Ureter (tissue), 1 donor: ENCODE data around the gene ZBTB18. TPM values are rescaled to one million over a fixed set of nuclear protein-coding genes. Genes with fewer than 3 reads are reported as not detected.
"Not testable (repeated sequence)": the region's sequence is repeated elsewhere in the genome, so short reads cannot be mapped to it uniquely, and the experiment has no call there.

Source experiments
- DNase-seq: peaks from one replicate; pipeline ENCODE4 v3.0.0-alpha.2; 2020; ENCODE audit warnings: low spot score
- total RNA-seq: library from RNA; stranded (reverse); gene quantifications from one replicate; pipeline ENCODE4 v1.2.4, GENCODE V29; 2023
- donor health status: DM: yes; HTN: yes; CAD: no.

The ZBTB18 gene
- total RNA-seq: 14.2 TPM

DNA sequence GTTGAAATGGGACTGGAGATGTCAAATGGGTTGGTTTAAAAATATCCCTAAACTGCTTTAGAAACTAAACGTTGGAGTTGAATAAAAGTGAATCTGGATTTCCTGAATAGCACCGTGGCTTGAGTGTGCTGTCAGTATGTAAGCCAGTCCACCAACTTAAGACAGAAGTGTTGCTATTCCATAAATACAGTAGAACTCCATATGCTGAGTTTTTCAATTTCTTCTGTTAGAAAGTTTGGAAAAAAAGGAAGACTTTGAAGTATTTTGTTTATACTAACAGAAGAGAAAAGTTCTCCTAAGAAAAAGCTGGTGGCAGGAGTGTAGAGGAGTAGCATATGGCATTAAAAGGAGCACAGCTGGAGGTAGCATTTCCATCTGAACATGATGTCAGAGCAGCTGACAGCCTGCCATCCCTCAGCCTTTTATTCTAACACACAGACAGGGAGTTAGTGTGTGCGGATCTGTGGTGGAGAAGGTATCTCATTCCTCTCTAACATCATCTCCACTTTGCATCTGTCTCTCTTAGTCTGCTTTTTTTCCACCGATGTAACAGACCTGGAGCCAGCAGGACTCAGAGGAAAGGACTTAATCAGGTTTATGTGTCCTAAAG is at the start of gene ZBTB18:
TSS of gene ZBTB18 (plus strand) at position 449 of the 610 bp plus-strand sequence. CDS start at position 598, 149 bp downstream.
- DNase-seq: no peak

DNA sequence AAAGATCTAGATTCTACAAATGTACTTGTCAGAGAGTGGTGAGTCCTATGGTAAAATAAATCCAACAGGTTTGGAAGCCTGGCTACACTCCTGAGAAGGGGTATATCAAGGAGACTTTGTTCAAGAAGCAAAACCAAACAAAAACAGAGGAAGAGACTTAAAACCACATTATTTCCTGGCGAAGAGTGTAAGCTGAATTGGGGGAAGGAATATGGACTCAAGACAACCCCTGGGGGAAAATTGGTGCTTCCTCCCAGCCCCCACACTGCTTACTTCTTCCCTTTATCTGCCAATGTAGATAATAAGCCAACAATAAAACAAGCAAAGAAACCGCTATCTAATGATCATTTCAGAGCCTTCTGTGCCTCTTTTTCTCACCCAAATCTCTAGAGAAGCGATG is 48.4 kb upstream of the ZBTB18 start:
- no peak for DNase-seq

DNA sequence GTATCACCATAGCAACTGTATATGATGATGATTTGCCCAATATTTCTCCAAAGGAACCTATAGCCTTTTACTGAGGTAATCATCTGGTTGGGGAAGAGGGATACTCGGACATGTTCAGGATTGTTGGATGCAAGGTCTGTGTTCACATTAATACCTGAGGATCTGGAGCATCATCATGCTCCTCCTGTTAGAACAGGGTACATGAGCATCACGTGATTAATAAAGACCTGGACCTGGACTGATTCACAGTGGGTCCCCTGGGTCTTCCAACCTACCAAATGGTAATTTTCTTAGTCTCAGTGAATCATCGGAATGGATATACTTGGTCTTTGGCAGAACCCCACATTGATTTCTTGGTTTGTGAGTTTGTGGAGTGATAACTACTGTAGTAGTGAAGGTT is 45.6 kb upstream of the ZBTB18 start:
- no peak for DNase-seq

DNA sequence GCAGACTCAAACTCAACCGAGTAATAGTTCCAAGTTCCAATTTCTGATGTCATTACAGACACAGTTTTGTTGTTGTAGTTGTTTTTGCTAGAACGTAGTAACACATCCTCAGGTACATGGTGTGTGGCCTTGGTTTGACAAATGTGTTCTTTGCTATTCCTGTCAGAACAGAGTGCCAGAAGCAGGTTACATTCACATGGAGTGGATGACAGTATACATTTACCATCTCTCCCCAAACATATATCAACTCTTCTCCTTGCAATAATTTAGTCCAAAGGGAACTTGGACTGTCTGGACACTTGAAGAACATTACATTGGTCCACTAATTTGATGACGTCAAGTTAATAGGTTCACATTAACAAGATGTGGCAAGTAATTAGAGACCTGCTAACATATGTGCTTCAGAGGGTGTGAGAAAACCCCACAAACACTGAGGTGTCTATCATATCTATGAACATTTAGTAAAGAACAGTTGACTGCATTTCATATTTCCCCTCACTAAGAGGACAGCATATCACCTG is 44.6 kb upstream of the ZBTB18 start:
- DNase-seq: no peak

DNA sequence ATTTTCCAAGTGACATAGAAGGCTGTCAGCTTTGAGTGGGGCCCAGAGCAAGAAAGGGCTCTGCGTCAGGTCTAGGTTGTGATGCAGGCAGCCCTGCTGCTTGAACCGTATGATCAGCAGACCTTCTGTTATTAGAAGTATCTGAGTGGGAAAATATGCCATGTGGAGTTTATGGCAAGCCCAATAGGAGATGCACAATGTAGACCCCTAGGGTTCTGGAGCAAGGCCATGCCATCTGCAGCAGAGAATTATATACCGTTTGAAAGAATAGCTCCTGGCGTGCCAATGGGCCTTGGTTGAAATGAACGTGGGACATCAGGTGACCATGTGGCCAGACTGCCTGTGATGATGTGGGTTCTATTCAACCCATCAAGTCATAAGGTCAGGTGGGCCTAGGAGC is 44.1 kb upstream of the ZBTB18 start:
- DNase-seq: no peak

DNA sequence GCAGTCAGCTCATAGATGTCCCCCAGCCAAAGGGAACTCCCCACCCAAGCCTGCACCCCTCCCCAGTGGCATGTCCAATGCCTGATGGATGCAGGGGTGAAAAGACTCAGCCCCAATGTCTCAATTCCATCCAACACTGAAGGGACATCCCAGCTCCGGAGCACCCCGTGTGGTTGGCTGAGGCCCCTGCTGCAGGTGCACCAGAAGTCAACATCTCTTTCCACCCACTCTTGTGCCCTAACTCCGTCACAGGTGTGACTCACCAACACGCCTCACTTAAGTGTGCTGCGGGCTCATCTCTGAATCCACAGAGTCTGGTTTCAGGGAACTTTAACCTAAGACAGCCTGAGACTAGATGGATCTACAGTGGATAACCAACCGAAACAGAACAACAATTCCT is 40.9 kb upstream of the ZBTB18 start:
- no peak for DNase-seq

DNA sequence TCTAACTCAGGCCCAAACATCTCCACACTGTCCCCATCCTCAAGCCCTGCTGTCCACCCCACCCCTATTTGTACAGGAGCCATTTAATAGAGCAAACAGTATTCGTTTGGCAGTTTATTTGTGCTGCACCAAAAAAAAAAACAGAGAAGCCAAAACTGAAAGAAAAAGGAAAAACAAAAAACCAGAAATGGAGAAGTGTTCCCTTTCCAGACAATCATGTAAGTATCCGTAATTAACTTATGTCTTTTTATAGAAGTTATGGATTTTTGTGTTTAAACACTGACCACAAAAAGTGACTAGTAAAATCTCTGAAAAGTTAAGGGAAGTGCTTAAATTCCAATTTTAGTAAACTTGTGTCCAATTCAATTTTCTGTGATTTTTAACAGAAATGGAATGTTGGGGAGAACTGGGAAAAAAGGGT is 40.4 kb upstream of the ZBTB18 start:
- DNase-seq: no peak

DNA sequence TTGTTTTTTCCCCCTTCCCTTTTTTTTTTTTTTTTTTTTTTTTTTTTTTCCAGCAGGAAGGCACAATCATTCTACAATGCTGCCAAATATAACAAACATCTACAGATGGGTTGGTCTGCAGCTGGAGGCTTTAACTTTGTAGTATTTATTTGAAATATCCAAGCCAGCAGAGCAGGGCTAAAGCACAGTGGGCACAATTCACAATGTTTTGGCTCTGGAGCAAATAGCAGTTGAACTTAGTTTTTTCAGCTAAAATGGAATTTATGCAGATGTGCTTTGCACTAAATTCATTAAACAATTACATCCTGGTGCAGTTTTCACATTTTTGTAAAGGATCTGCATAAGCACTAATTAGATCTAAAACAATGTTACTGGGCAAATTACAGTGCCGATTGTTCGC is 39.8 kb upstream of the ZBTB18 start:
- DNase-seq: no peak

DNA sequence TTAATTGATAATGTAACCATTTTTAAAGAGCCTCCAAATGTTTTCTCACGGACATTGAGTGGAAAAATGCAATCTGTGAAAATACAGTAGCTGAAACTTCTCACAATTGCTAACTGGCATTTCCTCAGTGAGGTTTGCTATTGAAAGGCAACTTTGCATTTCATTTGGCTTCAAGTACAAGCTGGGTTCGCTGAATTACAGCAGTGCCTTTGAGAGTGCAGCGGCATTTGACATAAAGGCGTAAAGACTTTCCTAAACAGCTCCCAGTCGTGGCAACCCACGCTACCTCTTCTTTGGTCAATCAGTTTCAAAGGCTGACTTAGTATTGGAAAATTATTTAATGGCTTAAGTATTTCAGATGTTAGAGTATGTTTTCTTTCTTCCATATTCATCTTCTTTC is 39.3 kb upstream of the ZBTB18 start:
- no peak for DNase-seq

DNA sequence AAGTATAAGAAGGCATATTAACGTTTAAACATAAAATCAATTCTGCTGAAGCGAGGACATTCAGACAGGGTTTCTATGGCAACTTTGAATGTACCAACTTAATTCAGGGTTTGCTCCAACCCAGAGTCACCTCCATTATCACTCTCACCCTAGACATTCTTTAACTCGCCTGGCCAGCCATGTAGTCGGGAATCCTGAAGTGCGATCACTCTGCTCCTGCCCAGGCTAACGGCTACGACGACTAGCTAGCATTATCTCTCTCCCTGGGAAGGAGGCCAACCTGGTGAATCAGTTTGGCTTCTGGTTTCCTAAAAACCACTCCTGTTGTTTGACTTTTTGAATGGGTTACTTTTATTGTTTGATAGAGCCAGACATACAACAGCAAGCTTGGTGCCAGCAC is 38.9 kb upstream of the ZBTB18 start:
- DNase-seq: no peak

DNA sequence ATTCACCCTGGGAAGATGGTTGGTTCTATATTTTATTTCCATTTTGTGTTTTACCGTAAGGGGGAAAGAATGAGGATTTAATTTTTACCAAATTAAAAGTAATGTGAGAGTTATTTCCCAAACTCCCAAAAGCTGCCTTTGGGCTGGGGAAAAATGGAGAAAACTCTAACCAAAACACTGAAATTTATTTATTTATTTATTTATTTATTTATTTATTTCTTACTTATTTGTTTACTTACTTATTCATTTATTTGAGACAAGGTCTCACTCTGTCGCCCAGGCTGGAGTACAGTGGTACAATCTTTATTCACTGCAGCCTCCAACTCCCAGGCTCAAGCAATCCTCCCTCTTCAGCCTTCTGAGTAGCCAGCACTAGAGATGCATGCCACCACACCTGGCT is 38.0 kb upstream of the ZBTB18 start:
- DNase-seq: no peak

DNA sequence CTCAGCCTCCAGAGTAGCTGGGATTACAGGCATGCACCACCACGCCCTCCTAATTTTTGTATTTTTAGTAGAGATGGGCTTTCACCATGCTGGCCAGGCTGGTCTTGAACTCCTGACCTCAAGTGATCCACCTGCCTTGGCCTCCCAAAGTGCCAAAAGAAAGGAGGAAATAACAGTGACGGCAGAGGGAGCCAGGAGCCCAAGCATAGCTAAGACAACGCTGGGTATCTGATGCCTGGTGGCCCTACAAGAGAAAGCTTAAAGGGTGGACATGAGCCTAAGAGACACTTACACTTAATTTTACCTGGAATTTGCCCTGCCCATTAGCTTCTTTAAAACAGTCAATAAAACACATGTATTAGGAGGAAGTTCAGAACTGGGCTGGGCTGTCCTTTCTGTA is 36.2 kb upstream of the ZBTB18 start:
- DNase-seq: not testable (repeated sequence)

DNA sequence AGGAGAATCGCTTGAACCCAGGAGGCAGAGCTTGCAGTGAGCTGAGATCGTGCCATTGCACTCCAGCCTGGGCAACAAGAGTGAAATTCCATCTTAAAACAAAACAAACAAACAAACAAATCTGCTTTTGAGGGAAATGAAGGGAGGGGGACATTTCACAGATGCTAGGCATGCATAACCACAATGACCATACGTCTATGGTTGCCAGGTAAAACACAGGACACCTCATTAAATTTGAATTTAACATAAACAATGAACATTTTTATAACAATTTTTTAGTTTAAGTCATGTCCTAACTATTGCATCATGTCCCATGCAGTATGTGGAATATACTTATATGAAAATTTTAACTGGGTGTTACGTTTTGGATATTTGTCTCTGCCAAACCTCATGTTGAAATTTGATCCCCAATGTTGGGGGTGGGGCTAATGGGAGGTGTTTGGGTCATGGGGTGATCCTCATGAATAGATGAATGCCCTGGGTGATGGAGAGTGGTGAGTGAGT is 31.0 kb upstream of the ZBTB18 start:
- no peak for DNase-seq

DNA sequence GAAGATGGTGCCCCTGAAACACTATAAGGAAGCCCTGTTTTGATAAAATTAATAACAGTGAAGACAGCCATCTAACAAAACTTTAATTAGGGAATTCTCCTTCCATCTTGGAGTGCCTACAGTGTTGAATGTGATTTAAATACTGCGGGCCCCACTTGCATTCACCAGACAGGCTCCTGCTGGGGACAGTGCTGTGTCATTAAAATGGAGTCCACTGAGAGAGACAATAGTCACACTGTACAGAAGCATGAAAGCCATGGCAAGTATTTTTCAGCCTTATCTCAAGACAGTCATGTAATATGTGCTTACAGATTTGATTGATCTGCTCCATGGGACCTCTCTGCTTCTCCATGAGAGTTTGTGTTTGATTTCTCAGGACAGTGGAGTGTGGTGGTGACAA is 29.7 kb upstream of the ZBTB18 start:
- DNase-seq: no peak

DNA sequence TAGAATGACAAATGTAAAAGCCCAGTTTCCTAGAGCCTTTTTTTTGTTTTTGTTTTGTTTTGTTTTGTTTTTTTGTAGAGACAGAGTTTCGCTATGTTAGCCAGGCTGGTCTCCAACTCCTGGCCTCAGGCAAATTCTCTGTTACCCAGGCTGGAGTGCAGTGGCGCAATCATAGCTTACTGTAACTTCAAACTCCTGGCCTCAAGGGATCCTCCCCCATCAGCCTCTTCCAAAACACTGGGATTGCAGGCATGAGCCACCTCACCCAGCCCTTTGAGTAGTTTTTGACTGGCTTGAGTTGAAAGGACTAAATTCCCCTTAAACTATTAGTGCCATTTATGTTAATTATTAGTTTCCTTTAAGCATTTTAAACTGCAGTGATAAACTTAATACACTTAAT is 28.8 kb upstream of the ZBTB18 start:
- DNase-seq: no peak

DNA sequence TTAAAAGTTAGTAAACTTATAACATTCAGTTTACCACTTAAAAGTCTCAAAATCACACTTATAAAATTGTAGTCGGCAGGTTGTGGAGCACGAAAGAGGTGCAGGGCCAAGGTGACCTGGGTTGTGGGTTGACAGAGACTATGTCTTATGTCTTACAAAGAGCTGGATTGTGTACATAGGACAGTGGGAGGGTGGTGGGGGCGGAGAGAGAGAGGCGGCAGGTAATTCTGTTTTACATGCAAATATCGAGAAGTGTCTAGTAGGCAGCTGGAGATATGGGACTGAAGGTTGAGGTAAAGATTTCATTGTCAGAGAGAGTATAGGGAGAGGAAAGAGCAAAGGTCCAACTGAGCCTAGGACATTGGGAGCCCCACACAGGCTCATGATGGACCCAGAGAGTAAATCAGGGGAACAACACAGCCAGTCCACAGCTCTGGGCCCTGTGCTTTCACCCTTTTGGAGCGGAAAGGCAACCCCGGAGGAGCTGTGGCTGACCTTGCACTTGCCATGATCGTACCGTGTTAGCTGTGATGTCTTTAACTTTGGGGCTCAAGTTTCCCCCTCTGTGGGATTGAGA is 28.1 kb upstream of the ZBTB18 start:
- DNase-seq: no peak

DNA sequence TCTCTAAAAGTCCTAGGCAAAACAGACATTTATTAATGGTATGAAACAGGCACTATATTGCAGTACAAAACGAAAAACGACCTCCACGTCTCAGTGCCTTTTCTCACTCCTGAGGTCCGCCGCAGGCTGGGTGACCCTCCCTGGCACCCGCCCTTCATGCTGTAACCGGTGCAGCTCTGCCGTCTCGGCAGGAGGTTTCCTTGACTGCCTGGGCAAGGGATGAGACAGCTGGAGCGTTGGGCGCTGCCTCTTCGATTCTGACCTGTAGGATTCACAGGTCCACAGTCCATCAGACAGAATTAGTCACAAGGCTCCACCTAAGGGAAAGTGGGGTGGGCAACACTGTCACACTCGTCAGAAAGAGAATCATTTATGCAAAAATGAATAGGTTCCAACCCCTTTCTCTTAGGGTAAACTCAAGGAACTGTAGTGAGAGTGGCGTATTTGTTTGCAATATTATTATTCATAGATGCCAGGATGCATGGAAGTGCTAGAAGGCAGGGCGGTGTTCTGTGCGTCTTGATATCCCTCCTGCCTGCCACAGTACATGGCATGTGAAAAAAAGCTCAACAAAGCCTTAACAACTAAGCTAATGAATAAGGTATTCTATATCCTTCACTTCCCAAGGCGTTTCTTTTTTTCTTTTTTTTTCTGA is 23.5 kb upstream of the ZBTB18 start:
- DNase-seq: no peak

DNA sequence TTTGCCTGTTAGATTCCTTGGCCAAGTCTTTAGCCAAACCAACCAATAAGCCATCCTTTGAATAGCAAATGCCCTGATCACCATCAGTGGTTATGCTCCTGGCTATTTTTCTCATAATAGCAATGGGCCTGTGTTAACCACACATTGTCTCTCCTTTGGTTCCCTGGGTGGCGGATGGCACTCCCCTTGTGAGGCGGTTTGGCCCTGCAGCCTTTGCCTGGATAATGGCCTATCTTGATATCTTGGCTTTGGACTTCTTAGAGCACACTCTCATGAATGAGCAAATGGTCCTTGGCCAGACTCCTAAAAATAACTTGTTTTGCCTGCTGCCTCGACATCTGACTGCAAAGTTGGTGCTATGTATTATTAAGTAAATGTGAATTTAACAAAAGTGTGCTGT is 22.4 kb upstream of the ZBTB18 start:
- no peak for DNase-seq

DNA sequence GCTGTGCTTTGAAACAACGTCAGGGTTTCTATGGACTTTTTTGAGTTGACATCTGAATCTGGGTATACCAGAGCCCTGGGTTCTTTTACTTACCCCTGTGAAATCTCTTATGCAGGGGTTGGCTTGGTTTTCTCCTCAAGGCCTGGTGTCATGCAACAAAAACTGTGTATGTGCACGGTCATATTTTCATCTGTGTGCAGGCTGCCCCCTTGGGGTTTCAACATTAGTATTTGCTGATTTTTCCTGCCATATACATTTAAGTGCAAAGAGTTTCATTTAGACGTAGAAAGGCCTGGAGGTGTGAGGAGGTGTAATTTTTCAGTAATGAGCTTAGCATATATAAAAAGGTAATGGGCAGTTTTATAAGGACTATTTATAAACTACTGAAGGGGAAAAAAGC is 22.0 kb upstream of the ZBTB18 start:
- DNase-seq: no peak

DNA sequence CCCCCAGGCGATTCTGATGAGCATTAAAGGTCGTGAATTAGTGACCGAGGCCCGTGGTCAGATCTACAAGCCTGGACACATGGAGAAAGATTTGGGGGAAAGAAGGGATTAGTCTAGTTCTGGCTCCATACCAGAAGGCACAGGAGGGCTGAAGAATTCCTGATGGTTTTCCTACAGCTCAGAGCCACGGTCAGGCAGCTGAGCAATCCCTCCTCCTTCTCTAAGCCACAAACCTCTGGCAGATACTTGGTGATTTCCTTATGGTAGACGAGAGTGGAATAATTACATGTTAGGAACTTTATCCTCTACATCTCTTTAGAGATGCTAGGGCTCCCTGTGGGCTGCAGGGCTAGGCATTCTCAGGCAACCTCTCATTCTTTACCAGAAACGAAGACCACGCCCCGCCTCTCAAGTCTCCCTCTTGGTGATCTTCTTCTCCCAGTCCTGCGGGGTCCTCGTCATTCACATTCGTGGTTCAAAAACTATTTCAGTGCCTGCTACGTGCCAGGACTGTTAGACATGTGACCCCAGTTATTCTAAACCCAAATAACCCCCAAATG is 20.5 kb upstream of the ZBTB18 start:
- no peak for DNase-seq

DNA sequence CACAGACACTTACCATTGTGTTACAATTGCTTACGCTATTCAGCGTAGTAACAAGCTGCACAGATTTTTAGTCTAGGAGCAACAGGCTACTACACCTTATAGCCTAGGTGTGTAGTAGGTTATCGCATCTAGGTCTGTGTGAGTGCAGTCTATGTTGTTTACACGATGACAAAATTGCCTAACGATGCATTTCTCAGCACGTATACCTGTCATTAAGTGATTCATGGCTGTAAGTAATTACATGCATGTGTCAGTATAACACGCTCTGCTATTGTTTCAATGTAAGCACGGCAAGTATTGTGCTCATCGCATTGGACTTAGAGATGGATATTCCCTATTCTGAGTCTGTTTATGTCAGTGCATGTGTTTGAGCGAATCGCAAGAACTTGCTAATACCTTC is 15.7 kb upstream of the ZBTB18 start:
- DNase-seq: no peak

DNA sequence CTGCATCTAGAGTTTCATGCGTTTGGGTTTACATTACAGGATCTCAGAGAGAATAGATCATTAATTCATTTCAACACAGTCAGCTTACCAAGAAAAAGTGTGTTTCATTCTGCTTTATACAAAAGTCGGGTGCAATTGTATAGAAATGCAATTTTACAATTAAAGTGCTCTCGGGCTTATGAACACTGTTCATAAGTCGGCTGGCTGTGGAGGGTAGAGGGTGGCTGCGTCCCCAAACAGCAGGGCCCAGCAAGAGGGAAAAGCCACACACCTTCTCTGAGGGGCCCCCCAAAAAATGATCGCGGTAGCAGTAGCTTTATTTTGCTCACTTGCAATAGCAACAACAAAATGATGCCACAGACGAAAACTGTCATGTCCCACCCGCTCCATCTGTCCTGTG is 13.8 kb upstream of the ZBTB18 start:
- no peak for DNase-seq
